Stimulated activated CD8-positive, alpha-beta memory T cell treated with anti-CD3 and anti-CD28 coated beads, Interleukin-4, amount 100 ng/mL, for 24 hours (primary cell): ENCODE data around the gene ELOA.
A peak's percentile ranks its signal among the peaks of the same experiment; 100 is the strongest.
"Not testable (repeated sequence)": the region's sequence is repeated elsewhere in the genome, so short reads cannot be mapped to it uniquely, and the experiment has no call there.

Experiments used
- DNase-seq: peaks from one replicate; pipeline ENCODE4 v3.0.0-alpha.2; 2020; ENCODE audit warnings: low read depth

The ELOA gene

GRCh38 chr1:23743287-23744152 lies at the start of gene ELOA:
Gene ELOA (plus strand): TSS chr1:23743471. CDS start chr1:23743504, 33 bp downstream.
- peak; percentile 69 for DNase-seq

GRCh38 chr1:23693599-23693998 lies 49.7 kb upstream of the ELOA start:
- no peak for DNase-seq

- DNase-seq, result no peak
These were observed 48.9 kb upstream of the ELOA start for GRCh38 chr1:23694371-23694770.

- DNase-seq, result no peak
These were observed 47.6 kb upstream of the ELOA start for GRCh38 chr1:23695667-23696066.

- DNase-seq, result no peak
These were observed 46.8 kb upstream of the ELOA start for GRCh38 chr1:23696335-23696989.

- no peak for DNase-seq
These were observed 44.8 kb upstream of the ELOA start for GRCh38 chr1:23698466-23698865.

- peak; percentile 7 for DNase-seq
These were observed 43.7 kb upstream of the ELOA start for GRCh38 chr1:23699280-23700179.

- DNase-seq, result no peak
These were observed 42.0 kb upstream of the ELOA start for GRCh38 chr1:23701310-23701709.

GRCh38 chr1:23701996-23702395 lies 41.3 kb upstream of the ELOA start:
- DNase-seq, result no peak

GRCh38 chr1:23704834-23705495 lies 38.3 kb upstream of the ELOA start:
- DNase-seq, result no peak

- DNase-seq, result no peak
These were observed 34.0 kb upstream of the ELOA start for GRCh38 chr1:23709229-23709628.

GRCh38 chr1:23718482-23718881 lies 24.8 kb upstream of the ELOA start:
- DNase-seq, result no peak

- DNase-seq, result no peak
These were observed 24.0 kb upstream of the ELOA start for GRCh38 chr1:23719162-23719820.

GRCh38 chr1:23720256-23720995 lies 22.8 kb upstream of the ELOA start:
- DNase-seq, result no peak

- DNase-seq, result no peak
These were observed 20.6 kb upstream of the ELOA start for GRCh38 chr1:23722652-23723051.

- no peak for DNase-seq
These were observed 16.6 kb upstream of the ELOA start for GRCh38 chr1:23726686-23727085.

GRCh38 chr1:23727362-23727811 lies 15.9 kb upstream of the ELOA start:
- DNase-seq, result no peak

GRCh38 chr1:23732363-23733224 lies 10.7 kb upstream of the ELOA start:
- DNase-seq, result no peak

GRCh38 chr1:23733281-23733680 lies 10.0 kb upstream of the ELOA start:
- DNase-seq, result not testable (repeated sequence)
